ENCODE data around the gene EMC7.

- TF ChIP-seq EZH2 (IDR thresholded peaks at IDR 0.05; ENCODE audit: borderline replicate concordance) (no peak), CTCF (IDR thresholded peaks at IDR 0.05; ENCODE audit: poor library complexity) (no peak)
These were observed 27.2 kb upstream of the EMC7 start for GRCh38 chr15:34128898-34129297.
